IPS-20b (cell line): Measurements from ENCODE around the gene TMEM145.
"Not testable (repeated sequence)": the region's sequence is repeated elsewhere in the genome, so short reads cannot be mapped to it uniquely, and the experiment has no call there.

Source experiments
- H3K27ac ChIP-seq: one replicate; pipeline ENCODE4 v1.5.1; 2013; ENCODE audit warnings: low read length
- H3K27me3 ChIP-seq: 2 replicates; pipeline ENCODE4 v1.6.1; 2013; ENCODE audit warnings: mild to moderate bottlenecking, low read length, inconsistent platforms; ENCODE audit not compliant: insufficient read depth
- H3K36me3 ChIP-seq: 2 replicates; pipeline ENCODE4 v1.6.1; 2013; ENCODE audit warnings: low read depth, mild to moderate bottlenecking, inconsistent platforms, low read length, moderate library complexity; ENCODE audit not compliant: insufficient read depth
- H3K4me1 ChIP-seq: 2 replicates; pipeline ENCODE4 v1.6.1; 2013; ENCODE audit warnings: mild to moderate bottlenecking, control low read depth, inconsistent platforms, low read length, moderate library complexity; ENCODE audit not compliant: insufficient read depth
- H3K4me3 ChIP-seq: 2 replicates; pipeline ENCODE4 v1.5.1; 2013; ENCODE audit warnings: mild to moderate bottlenecking, low read length, inconsistent platforms
- H3K9ac ChIP-seq: 2 replicates; pipeline ENCODE4 v1.6.1; 2013; ENCODE audit warnings: low read depth, mild to moderate bottlenecking, inconsistent platforms, low read length, moderate library complexity
- H3K9me3 ChIP-seq: 2 replicates; pipeline ENCODE4 v1.6.1; 2013; ENCODE audit warnings: mild to moderate bottlenecking, low read depth, low read length, inconsistent platforms; ENCODE audit not compliant: insufficient read depth

The TMEM145 gene

DNA sequence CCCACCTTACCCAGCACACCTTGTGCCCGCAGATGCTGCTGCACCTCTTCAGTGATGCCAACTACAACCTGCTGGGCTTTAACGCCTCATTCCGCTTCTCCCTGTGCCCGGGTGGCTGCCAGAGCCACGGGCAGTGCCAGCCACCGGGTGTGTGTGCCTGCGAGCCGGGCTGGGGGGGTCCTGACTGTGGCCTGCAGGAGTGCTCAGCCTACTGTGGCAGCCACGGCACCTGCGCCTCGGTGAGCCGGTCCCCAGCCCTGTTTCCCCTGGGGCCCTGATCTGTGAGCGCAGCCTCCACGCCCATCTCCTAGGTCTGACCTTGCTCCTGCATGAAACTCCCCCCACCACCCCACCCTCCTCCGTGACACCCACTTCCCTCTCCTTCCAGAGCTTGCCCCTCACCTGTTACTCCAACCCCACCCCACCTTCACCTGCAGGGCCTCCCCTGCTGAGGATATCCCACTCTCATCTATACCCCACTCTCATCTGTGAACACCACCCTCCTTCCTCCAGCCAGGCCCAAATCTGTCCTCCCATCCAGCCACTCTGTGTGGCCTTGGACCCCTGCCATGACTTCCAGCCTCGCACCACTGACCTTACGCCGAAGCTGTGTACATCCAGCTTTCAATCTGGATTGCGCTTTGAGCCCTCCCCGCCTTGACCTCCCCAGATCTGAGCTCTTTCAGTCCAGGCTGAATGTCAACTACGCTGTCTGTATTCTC, 21.0 kb downstream of the TMEM145 start:
- Histone ChIP-seq H3K27ac (no peak overlapping the region), H3K9me3 (no peaks in the 10 kb centered on the region), H3K4me3 (no peak overlapping the region), H3K27me3 (no peaks in the 10 kb centered on the region), H3K9ac (no peak overlapping the region), H3K4me1 (no peaks in the 10 kb centered on the region; the same call in 1 of the 2 replicates), H3K36me3 (peaks cover 13% of the 10 kb centered on the region)

DNA sequence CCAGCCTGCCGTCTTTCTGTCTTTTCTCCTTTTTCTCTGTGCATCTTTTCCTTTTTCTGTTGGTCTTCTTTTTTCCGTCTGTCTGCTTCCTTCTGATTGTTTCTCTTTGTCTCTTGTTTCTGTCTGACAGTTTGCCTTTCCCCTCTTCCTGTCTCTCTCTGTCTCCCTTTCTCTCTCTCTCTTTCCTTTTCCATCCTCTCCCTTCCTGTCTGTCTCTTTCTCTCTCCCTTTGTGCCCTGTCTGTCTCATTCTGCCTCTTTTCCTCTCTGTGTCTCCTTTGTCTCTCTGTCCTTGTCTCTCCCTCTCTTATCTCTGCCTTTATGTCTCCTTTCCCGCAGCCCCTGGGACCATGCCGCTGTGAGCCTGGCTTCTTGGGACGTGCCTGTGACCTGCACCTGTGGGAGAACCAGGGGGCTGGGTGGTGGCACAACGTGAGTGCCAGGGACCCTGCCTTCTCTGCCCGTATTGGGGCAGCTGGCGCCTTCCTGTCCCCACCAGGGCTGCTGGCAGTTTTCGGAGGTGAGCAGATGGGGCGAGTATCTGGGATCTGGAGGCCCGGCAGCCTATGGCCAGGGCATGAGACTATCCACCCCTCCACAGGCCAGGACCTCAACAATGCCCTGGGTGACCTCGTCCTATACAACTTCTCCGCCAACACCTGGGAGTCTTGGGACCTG, 21.7 kb downstream of the TMEM145 start:
- H3K9ac ChIP-seq, result no peak overlapping the region
- H3K4me3 ChIP-seq, result no peak overlapping the region
- no peak overlapping the region for H3K27ac ChIP-seq
- no peaks in the 10 kb centered on the region; the same call in 1 of the 2 replicates for H3K4me1 ChIP-seq
- H3K9me3 ChIP-seq, result no peaks in the 10 kb centered on the region
- H3K27me3 ChIP-seq, result no peaks in the 10 kb centered on the region
- H3K36me3 ChIP-seq, result peaks cover 13% of the 10 kb centered on the region

DNA sequence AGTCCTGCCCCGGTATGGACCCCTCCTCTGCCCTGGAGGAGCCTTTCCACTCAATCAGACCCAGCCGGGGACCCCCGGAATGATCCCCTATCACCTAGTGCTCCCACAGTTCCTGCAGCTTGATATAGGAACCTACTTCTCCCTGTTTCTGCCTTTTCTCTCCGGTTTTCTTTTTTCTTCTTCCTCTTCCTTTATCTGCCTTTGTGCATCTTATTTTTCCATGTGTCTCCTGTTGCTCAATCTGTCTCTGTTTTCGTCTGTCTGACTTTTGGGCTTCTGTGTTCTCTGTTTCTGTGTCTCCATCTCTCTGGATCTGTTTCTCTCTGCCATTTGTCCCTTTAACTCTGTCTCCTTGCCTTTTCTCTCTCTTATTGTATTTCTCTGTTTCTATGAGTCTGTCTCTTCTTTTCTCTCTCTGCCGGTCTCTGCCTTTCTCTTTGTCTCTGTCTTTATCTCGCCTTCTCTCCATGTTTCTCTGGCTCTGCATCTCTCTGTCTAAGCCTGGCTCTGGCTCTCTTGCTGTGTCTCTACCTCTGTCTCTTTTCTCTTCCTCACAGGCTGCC, 22.3 kb downstream of the TMEM145 start:
- H3K4me3 ChIP-seq, result no peak overlapping the region
- H3K9me3 ChIP-seq, result no peaks in the 10 kb centered on the region
- H3K9ac ChIP-seq, result no peak overlapping the region
- no peaks in the 10 kb centered on the region for H3K4me1 ChIP-seq
- no peaks in the 10 kb centered on the region for H3K27me3 ChIP-seq
- H3K36me3 ChIP-seq, result peaks cover 13% of the 10 kb centered on the region
- no peak overlapping the region for H3K27ac ChIP-seq

DNA sequence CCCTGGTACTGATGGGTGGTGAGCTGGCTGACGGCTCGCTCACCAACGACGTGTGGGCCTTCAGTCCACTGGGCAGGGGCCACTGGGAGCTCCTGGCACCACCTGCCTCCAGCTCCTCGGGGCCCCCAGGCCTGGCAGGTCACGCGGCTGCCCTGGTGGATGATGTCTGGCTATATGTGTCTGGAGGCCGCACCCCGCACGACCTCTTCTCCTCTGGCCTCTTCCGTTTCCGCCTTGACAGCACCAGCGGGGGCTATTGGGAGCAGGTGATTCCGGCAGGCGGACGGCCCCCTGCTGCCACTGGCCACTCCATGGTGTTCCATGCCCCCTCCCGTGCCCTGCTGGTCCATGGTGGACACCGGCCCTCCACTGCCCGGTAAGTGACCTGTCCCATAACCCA, 22.9 kb downstream of the TMEM145 start:
- Histone ChIP-seq H3K4me1 (no peaks in the 10 kb centered on the region), H3K9ac (no peak overlapping the region), H3K36me3 (peaks cover 13% of the 10 kb centered on the region), H3K27me3 (no peaks in the 10 kb centered on the region), H3K27ac (no peak overlapping the region), H3K4me3 (no peak overlapping the region), H3K9me3 (no peaks in the 10 kb centered on the region)

DNA sequence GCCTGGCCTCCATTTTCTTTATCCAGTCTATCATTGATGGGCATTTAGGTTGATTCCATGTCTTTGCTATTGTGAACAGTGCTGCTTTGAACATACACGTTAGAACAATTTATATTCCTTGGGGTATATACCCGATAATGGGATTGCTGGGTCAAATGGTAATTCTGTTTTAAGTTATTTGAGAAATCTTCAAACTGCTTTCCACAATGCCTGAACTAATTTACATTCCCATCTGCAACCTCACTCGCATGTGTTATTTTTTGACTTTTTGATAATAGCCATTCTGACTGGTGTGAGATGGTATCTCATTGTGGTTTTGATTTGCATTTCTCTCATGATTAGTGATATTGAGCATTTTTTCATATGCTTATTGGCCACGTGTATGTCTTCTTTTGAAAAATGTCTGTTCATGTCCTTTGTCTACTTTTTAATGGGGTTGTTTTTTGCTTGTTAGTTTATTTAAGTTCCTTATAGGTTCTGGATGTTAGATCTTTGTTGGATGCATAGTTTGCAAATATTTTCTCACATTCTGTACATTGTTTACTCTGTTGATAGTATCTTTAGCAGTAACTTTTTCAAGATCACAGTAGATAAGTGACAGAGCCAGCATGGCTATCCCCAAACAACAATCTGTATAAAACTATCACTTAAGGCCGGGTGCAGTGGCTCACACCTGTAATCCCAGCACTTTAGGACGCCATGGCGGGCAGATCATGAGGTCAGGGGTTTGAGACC, 26.2 kb downstream of the TMEM145 start:
- H3K4me3 ChIP-seq, H3K27me3 ChIP-seq, H3K27ac ChIP-seq, H3K9ac ChIP-seq, H3K9me3 ChIP-seq, H3K4me1 ChIP-seq: not testable (repeated sequence)
- peaks cover 13% of the 10 kb centered on the region for H3K36me3 ChIP-seq

DNA sequence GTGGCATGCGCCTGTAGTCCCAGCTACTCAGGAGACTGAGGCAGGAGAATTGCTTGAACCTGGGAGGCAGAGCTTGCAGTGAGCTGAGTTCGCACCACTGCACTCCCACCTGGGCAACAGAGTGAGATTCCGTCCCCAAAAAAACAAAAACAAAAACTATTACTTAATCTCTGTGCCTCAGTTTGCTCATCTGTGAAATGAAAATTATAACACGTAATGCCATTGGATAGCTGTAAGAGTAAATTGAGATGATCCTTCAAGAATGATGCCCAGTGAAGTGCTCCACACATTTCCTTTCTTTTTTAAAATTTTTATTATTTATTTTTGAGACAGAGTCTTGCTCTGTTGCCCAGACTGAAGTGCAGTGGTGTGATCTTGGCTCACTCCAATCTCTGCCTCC, 26.8 kb downstream of the TMEM145 start:
- H3K4me3 ChIP-seq, H3K27ac ChIP-seq, H3K27me3 ChIP-seq, H3K9me3 ChIP-seq, H3K9ac ChIP-seq, H3K4me1 ChIP-seq: not testable (repeated sequence)
- peaks cover 13% of the 10 kb centered on the region for H3K36me3 ChIP-seq

DNA sequence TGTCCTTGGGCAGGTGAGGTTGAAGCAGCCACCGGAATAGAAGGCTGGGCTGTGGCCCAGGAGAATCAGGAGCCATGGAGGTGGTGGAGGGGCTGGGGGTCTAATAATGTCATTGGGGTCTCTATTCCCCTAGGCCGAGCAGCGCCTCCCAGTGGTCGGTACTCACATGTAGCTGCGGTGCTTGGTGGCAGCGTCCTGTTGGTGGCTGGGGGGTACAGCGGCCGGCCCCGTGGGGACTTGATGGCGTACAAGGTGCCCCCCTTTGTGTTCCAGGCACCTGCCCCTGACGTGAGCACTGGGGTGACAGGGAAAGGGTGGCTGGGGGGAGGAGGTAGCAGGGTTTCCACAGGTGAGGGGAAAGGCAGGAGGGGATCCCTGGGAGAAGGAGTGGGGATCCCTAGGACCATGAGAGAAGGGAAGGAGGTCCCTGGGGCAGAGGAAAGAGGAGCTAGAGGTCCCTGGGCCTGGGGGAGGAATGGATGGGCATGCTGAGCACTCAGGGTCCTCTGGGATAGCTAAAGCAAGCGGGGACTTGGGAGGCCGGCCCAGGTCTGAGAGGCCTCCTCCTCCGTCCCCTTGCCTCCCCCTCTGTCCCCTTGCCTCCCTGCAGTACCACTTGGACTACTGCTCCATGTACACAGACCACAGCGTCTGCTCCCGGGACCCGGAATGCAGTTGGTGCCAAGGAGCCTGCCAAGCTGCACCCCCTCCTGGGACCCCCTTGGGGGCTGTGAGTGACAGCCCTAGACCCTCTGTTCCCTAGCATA, 30.4 kb downstream of the TMEM145 start:
- no peaks in the 10 kb centered on the region for H3K9me3 ChIP-seq
- no peaks in the 10 kb centered on the region for H3K4me1 ChIP-seq
- H3K4me3 ChIP-seq, result no peak overlapping the region
- no peak overlapping the region for H3K9ac ChIP-seq
- H3K36me3 ChIP-seq, result no peaks in the 10 kb centered on the region
- no peak overlapping the region for H3K27ac ChIP-seq
- H3K27me3 ChIP-seq, result no peaks in the 10 kb centered on the region

DNA sequence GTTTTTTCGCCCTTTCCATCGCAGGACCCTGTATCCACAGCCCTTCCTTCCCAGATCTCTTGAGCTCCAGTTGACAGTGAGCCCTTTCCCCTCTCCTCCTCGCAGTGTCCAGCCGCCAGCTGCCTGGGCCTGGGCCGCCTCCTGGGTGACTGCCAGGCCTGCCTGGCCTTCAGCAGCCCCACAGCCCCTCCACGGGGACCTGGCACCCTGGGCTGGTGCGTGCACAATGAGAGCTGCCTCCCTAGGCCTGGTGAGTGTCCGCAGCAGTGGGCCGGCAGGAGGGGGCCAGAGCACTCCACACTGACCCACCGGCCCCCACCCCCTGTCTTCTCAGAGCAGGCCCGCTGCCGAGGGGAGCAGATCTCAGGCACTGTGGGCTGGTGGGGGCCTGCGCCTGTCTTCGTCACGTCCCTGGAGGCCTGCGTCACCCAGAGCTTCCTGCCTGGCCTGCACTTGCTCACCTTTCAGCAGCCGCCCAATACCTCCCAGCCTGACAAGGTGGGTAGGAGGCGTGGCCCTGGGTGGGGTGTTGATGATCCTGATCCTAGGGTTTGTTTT, 31.3 kb downstream of the TMEM145 start:
- Histone ChIP-seq H3K4me1 (no peaks in the 10 kb centered on the region), H3K27me3 (no peaks in the 10 kb centered on the region), H3K4me3 (no peak overlapping the region), H3K9me3 (no peaks in the 10 kb centered on the region), H3K27ac (no peak overlapping the region), H3K9ac (no peak overlapping the region), H3K36me3 (no peaks in the 10 kb centered on the region)

DNA sequence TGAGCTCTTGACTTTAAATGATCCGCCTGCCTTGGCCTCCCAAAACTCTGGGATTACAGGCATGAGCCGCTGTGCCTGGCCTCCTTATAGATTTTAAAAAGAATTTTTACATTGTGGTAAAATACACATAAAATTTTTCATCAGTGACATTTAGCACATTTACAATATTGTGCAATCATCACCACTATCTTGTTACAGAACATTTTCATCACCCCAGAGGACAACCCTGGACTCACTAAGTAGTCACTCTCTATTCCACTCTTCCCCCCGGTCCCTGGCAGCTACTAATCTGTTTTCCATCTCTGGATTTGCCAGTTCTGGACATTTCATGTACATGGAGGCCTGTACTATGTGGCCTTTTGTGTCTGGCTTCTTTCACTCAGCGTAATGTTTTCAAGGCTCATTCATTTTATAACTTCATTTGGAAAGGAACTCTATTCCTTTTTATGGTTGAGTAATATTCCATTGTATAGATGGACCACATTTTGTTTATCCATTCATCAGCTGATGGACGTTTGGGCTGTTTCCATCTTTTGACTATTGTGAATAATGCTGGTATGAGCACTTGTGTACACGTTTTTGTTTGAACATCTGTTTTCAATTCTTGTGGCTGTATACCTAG, 32.2 kb downstream of the TMEM145 start:
- Histone ChIP-seq H3K4me3 (no peak overlapping the region), H3K36me3 (no peaks in the 10 kb centered on the region)

DNA sequence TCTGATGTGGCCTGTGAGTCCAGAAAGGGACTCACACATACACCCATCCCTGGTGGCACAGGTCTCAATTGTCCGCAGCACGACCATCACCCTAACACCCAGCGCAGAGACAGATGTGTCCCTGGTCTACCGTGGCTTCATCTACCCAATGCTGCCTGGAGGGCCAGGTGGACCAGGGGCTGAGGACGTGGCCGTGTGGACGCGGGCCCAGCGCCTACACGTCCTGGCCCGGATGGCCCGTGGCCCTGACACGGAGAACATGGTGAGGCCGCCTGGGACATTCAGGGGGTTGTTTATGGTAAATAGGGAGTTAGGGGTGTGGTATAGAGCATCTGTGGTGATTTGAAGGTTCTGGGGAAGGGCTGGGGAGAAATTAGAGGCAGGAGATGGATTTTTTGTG, 35.1 kb downstream of the TMEM145 start:
- H3K36me3 ChIP-seq, result peaks cover 3% of the 10 kb centered on the region; the same call in 1 of the 2 replicates
- H3K4me3 ChIP-seq, result no peak overlapping the region
- H3K27ac ChIP-seq, result no peak overlapping the region
- no peak overlapping the region for H3K9ac ChIP-seq
- no peaks in the 10 kb centered on the region for H3K9me3 ChIP-seq
- no peaks in the 10 kb centered on the region for H3K27me3 ChIP-seq
- no peaks in the 10 kb centered on the region for H3K4me1 ChIP-seq

More for the DNA sequence above, 32.2 kb downstream of the TMEM145 start:
- no peak overlapping the region for H3K27ac ChIP-seq
- H3K9ac ChIP-seq, result no peak overlapping the region
- H3K27me3 ChIP-seq, result no peaks in the 10 kb centered on the region
- H3K9me3 ChIP-seq, result no peaks in the 10 kb centered on the region
- H3K4me1 ChIP-seq, result no peaks in the 10 kb centered on the region
